Type B pancreatic cell (in vitro differentiated cells): ENCODE measurements around the gene DRG1. TPM values are rescaled to one million over a fixed set of nuclear protein-coding genes. Genes with fewer than 3 reads are reported as not detected.

Experiments
- DNase-seq: peaks from one replicate; pipeline ENCODE4 v3.0.0; 2021; ENCODE audit warnings: mixed read lengths; ENCODE audit not compliant: unreplicated experiment; ENCODE audit errors: extremely low spot score
- H3K27ac Mint-ChIP-seq: 2 replicates; pipeline ENCODE4 v1.8.0; 2021; ENCODE audit warnings: mild to moderate bottlenecking, mixed read lengths
- H3K27me3 Mint-ChIP-seq: 2 replicates; pipeline ENCODE4 v1.8.0; 2021; ENCODE audit warnings: mixed read lengths
- H3K36me3 Mint-ChIP-seq: 2 replicates; pipeline ENCODE4 v1.8.0; 2021; ENCODE audit warnings: mixed read lengths
- H3K4me1 Mint-ChIP-seq: one replicate; pipeline ENCODE4 v1.8.0; 2021; ENCODE audit warnings: mixed read lengths; ENCODE audit not compliant: unreplicated experiment
- H3K4me3 Mint-ChIP-seq: 2 replicates; pipeline ENCODE4 v1.8.0; 2021; ENCODE audit warnings: mild to moderate bottlenecking, mixed read lengths
- H3K9me3 Mint-ChIP-seq: 2 replicates; pipeline ENCODE4 v1.8.0; 2021; ENCODE audit warnings: mixed read lengths
- total RNA-seq: library from RNA; stranded (reverse); gene quantifications from 2 replicates; pipeline ENCODE4 v1.2.1, GENCODE V29; 2021; ENCODE audit warnings: low replicate concordance
- TF ChIP-seq, protein P1 (sequence below): fragments of 200-600 bp; sonication (generic); conservative IDR thresholded peaks from 2 replicates; pipeline ENCODE4 v1.5.0; 2021; ENCODE audit warnings: antibody characterized with exemption, mild to moderate bottlenecking

The DRG1 gene
- total RNA-seq, 1 donor from 2014 or later = 74.1 TPM

DNA sequence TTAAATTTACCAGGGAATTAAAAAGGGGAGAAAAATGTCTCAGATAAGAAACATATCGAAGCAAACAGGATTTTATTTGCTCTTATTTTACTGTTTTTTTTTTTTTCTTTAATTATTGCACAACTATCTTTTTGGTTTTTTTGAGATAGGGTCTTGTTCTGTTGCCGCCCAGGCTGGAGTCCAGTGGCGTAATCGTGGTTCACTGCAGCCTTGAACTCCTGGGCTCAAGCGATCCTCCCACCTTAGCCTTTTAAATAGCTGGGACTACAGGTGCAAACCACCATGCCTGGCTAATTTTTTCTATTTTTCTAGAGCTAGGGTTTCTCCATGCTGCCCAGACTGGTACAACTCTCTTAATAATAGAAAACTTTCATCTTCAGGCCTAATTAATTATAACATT lies 32.5 kb downstream of the DRG1 start:
- Mint-ChIP-seq H3K4me1 (no peaks in the 10 kb centered on the region), H3K27ac (no peak overlapping the region), H3K9me3 (no peaks in the 10 kb centered on the region), H3K27me3 (no peaks in the 10 kb centered on the region), H3K36me3 (peaks cover 41% of the 10 kb centered on the region), H3K4me3 (no peak overlapping the region)
- no peak for DNase-seq
- TF ChIP-seq, protein P1, sequence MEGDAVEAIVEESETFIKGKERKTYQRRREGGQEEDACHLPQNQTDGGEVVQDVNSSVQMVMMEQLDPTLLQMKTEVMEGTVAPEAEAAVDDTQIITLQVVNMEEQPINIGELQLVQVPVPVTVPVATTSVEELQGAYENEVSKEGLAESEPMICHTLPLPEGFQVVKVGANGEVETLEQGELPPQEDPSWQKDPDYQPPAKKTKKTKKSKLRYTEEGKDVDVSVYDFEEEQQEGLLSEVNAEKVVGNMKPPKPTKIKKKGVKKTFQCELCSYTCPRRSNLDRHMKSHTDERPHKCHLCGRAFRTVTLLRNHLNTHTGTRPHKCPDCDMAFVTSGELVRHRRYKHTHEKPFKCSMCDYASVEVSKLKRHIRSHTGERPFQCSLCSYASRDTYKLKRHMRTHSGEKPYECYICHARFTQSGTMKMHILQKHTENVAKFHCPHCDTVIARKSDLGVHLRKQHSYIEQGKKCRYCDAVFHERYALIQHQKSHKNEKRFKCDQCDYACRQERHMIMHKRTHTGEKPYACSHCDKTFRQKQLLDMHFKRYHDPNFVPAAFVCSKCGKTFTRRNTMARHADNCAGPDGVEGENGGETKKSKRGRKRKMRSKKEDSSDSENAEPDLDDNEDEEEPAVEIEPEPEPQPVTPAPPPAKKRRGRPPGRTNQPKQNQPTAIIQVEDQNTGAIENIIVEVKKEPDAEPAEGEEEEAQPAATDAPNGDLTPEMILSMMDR = no peak

DNA sequence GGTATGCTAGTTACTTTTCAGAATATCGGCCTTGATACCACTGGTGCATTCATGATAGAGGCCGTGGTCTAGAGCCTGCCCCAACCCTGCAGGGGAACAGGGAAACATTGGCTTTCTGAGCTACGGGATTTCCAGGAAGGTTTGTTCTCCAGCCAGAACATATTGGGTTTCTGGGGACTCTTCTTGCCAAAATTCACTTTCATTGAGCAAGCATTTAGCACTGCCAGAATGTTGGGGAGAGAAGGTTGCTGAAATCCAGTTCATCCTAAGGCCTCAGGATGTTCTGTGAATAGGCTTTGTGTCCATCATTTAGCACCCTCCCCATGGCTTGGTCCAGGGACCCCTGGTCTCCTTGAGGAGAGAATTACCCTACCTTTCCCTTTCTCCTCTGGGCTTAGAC lies 36.7 kb downstream of the DRG1 start:
- H3K4me3 Mint-ChIP-seq = no peak overlapping the region
- H3K4me1 Mint-ChIP-seq = no peaks in the 10 kb centered on the region
- TF ChIP-seq, protein P1 = no peak
- no peak overlapping the region for H3K27ac Mint-ChIP-seq
- DNase-seq = no peak
- no peaks in the 10 kb centered on the region for H3K27me3 Mint-ChIP-seq
- H3K36me3 Mint-ChIP-seq = peaks cover 38% of the 10 kb centered on the region
- H3K9me3 Mint-ChIP-seq = no peaks in the 10 kb centered on the region

DNA sequence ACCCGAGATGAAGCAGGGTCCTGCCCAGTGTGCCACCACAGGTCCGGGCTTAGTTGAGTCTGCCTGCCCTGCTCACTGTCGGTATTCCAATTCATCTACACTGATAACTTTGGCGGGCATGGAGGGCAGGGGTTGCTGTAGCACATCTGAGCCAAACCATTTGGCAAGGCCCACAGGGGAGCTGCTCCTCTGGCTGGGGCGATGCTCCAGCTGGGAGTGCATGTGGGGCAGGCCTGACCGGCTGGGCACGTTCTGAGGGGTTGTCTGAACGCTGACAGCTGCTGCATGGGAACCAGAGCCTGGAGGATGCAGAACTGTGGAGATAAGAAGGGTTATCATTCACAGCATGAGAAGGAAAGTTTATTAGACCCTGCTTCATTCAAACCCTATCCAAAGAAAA lies 40.4 kb downstream of the DRG1 start:
- Mint-ChIP-seq H3K27ac (no peak overlapping the region), H3K36me3 (peaks cover 40% of the 10 kb centered on the region), H3K9me3 (no peaks in the 10 kb centered on the region), H3K27me3 (no peaks in the 10 kb centered on the region), H3K4me3 (no peak overlapping the region), H3K4me1 (no peaks in the 10 kb centered on the region)
- TF ChIP-seq, protein P1 = no peak
- DNase-seq = no peak

DNA sequence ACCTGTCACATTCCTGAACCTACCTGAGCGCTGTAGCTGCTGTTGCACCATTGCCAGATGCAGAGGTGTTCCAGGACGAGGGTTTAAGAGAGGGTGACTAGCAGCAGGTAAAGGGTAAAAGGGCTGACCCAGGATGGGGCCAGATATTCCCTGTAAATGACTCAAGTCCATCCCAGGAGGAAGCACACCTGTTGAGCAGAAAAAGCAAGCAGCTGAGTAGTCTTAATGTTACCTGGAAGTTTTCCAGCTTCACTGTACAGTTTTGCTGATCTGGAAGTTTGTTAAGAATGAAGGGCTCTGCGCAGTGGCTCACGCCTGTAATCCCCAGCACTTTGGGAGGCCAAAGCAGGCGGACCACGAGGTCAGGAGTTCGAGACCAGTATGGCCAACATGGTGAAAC lies 41.3 kb downstream of the DRG1 start:
- Mint-ChIP-seq H3K4me1 (no peaks in the 10 kb centered on the region), H3K4me3 (no peak overlapping the region), H3K27ac (no peak overlapping the region), H3K27me3 (no peaks in the 10 kb centered on the region), H3K36me3 (peaks cover 35% of the 10 kb centered on the region), H3K9me3 (no peaks in the 10 kb centered on the region)
- TF ChIP-seq, protein P1 = no peak
- DNase-seq = no peak

DNA sequence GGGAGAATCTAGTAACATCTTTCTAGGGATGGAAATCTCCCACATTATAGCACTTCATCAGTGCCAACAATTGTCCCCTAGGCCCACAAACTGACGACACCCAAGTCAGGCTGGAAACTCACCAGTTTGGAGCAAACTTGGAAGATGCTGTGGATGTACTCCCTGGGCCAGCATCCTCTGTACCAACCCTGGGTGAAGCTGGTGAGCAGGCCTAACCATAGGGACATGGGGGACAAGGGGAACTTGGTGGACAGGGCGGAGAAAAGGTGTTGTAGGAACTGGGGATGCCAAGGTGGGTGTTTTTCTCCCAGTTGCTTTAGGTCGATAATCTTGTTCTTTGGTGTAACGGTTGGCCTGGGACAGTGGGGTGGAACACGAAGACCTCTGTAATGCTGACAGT lies 42.2 kb downstream of the DRG1 start:
- H3K4me1 Mint-ChIP-seq = no peaks in the 10 kb centered on the region
- no peak overlapping the region for H3K4me3 Mint-ChIP-seq
- peaks cover 34% of the 10 kb centered on the region for H3K36me3 Mint-ChIP-seq
- H3K27me3 Mint-ChIP-seq = no peaks in the 10 kb centered on the region
- TF ChIP-seq, protein P1 = no peak
- DNase-seq = no peak
- no peak overlapping the region for H3K27ac Mint-ChIP-seq
- H3K9me3 Mint-ChIP-seq = no peaks in the 10 kb centered on the region
